ENCODE results near the gene DCTD. TPM values are rescaled to one million over a fixed set of nuclear protein-coding genes. Genes with fewer than 3 reads are reported as not detected.

The DCTD gene
- total and polyA plus RNA-seq, 2 of the 13 experiments (the other 11 are each of a cell fraction or from before 2014, with no cell fraction given) = 85.1 to 95.3 TPM

DNA sequence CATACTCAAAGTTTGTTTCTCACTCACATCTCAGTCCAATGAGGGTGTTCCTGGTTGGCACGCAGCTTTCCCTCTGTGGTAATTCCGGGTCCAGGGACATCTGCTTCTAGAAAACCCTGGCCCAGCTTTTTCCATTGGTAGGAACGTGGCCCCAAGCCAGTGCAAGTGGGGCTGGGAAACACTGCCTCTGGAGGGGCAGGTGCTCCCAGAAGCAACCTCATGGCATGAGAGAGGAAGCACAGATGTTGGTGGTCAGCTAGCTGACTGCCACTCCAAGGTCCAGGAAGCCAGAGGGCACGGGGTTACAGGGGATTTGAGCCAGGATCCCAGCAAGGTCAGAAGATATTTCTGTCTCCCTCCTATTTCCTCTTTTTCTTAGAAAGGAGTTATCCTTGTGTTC lies 47.5 kb downstream of the DCTD start:
- CTCF ChIA-PET (ENCODE audit: low intra/inter-chr PET ratio, low total read pairs) = no interaction called here
- WGBS (ENCODE audit: low lambda C conversion rate) = 100% methylated on average over 4 of the region's 4 CpGs
- no peak for FAIRE-seq
- TF ChIP-seq YEATS2 (CRISPR knock-in tag; IDR thresholded peaks at IDR 0.05; ENCODE audit: borderline replicate concordance) (no peak), SP140L (CRISPR knock-in tag; IDR thresholded peaks at IDR 0.05; ENCODE audit: borderline replicate concordance) (no peak), AKAP8 (CRISPR knock-in tag; IDR thresholded peaks at IDR 0.05) (no peak), THAP8 (CRISPR knock-in tag; IDR thresholded peaks at IDR 0.05; ENCODE audit: borderline replicate concordance) (no peak), ZBTB44 (CRISPR knock-in tag; IDR thresholded peaks at IDR 0.05) (no peak), ZNF616 (CRISPR knock-in tag; IDR thresholded peaks at IDR 0.05; ENCODE audit: low read depth) (no peak), ZNF841 (CRISPR knock-in tag; IDR thresholded peaks at IDR 0.05; ENCODE audit: borderline replicate concordance) (no peak), ZNF646 (CRISPR knock-in tag; IDR thresholded peaks at IDR 0.05) (no peak), CENPX (CRISPR knock-in tag; IDR thresholded peaks at IDR 0.05) (no peak), HNRNPUL1 (IDR thresholded peaks at IDR 0.05; ENCODE audit: low read depth, low read length) (no peak)
- TF ChIP-seq, protein P1, sequence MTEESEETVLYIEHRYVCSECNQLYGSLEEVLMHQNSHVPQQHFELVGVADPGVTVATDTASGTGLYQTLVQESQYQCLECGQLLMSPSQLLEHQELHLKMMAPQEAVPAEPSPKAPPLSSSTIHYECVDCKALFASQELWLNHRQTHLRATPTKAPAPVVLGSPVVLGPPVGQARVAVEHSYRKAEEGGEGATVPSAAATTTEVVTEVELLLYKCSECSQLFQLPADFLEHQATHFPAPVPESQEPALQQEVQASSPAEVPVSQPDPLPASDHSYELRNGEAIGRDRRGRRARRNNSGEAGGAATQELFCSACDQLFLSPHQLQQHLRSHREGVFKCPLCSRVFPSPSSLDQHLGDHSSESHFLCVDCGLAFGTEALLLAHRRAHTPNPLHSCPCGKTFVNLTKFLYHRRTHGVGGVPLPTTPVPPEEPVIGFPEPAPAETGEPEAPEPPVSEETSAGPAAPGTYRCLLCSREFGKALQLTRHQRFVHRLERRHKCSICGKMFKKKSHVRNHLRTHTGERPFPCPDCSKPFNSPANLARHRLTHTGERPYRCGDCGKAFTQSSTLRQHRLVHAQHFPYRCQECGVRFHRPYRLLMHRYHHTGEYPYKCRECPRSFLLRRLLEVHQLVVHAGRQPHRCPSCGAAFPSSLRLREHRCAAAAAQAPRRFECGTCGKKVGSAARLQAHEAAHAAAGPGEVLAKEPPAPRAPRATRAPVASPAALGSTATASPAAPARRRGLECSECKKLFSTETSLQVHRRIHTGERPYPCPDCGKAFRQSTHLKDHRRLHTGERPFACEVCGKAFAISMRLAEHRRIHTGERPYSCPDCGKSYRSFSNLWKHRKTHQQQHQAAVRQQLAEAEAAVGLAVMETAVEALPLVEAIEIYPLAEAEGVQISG (CRISPR knock-in tag; IDR thresholded peaks at IDR 0.05) = no peak
- TF ChIP-seq, protein P2, sequence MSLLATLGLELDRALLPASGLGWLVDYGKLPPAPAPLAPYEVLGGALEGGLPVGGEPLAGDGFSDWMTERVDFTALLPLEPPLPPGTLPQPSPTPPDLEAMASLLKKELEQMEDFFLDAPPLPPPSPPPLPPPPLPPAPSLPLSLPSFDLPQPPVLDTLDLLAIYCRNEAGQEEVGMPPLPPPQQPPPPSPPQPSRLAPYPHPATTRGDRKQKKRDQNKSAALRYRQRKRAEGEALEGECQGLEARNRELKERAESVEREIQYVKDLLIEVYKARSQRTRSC (CRISPR knock-in tag; IDR thresholded peaks at IDR 0.05; ENCODE audit: low read depth) = no peak

More for the DNA sequence above, 47.5 kb downstream of the DCTD start:
- intact Hi-C loops (cut with micrococcal nuclease; ENCODE audit: unreplicated experiment) (no loop called here), in situ Hi-C loops (cut with HindIII; ENCODE audit: extremely low pct_ligation_motif_present, low pct_unique_long_range_greater_than_20kb) (no loop called here)
- Histone ChIP-seq H3K4me1 (ENCODE audit: insufficient read depth, low read length) (no peaks in the 10 kb centered on the region), H3K9me3 (ENCODE audit: low read length) (no peaks in the 10 kb centered on the region), H2AFZ (ENCODE audit: low read length) (no peak overlapping the region), H3K4me2 (ENCODE audit: low read depth, low read length) (no peak overlapping the region), H3K27ac (ENCODE audit: extremely low read length, insufficient read depth, low read length) (no peak overlapping the region), H3K27me3 (ENCODE audit: control insufficient read depth in 1 of 2, insufficient read depth in 2 of 2, low read length in 2 of 2) (no peaks in the 10 kb centered on the region), H3K36me3 (replicated peaks in 1 of 2; ENCODE audit: control insufficient read depth in 1 of 2, insufficient read depth in 2 of 2, low read length in 2 of 2) (peaks cover 0 to 4% of the 10 kb centered on the region in 2 experiments; a peak in 1 of 5 replicates), H3K79me2 (ENCODE audit: insufficient read depth, low read length) (no peaks in the 10 kb centered on the region), H3K4me3 (replicated peaks in 1 of 3; ENCODE audit: insufficient read depth in 1 of 3, low read depth in 2 of 3, low read length in 3 of 3) (no peak overlapping the region), H3K9ac (ENCODE audit: insufficient read depth, low read depth, low read length) (no peak overlapping the region), H4K20me1 (ENCODE audit: insufficient read depth, low read length) (no peaks in the 10 kb centered on the region)
- no peak for ATAC-seq
- BruUV-seq (replicated peaks) = no TSS peak
- POLR2A ChIA-PET = no interaction called here
- no peak for DNase-seq (ENCODE audit: low spot score)

Data from HepG2 (cell line).